HUDEP-2 (cell line): ENCODE results near the gene ASXL3.

Experiments used
- DNase-seq, 76 experiments: peaks; one replicate each; lab custom pipeline; 2025; ENCODE audit not compliant: unreplicated experiment in 76 of 76; lab: John Stamatoyannopoulos, UW

The ASXL3 gene

GRCh38 chr18:33711514-33711913 lies 133.5 kb downstream of the ASXL3 start:
- peak in 68 of 76 experiments; percentile 1 to 93 (median 65) for DNase-seq

GRCh38 chr18:33712719-33713118 lies 134.7 kb downstream of the ASXL3 start:
- DNase-seq: peak in 2 of 76 experiments; percentile 13 to 25

GRCh38 chr18:33716061-33716683 lies 138.2 kb downstream of the ASXL3 start:
- no peak for DNase-seq

- DNase-seq: no peak
Observed at GRCh38 chr18:33717339-33717738, 139.3 kb downstream of the ASXL3 start.

GRCh38 chr18:33720133-33720532 lies 142.1 kb downstream of the ASXL3 start:
- peak in 3 of 76 experiments; percentile 16 to 30 (median 18) for DNase-seq

GRCh38 chr18:33729556-33729955 lies 151.5 kb downstream of the ASXL3 start:
- DNase-seq: no peak

DNA sequence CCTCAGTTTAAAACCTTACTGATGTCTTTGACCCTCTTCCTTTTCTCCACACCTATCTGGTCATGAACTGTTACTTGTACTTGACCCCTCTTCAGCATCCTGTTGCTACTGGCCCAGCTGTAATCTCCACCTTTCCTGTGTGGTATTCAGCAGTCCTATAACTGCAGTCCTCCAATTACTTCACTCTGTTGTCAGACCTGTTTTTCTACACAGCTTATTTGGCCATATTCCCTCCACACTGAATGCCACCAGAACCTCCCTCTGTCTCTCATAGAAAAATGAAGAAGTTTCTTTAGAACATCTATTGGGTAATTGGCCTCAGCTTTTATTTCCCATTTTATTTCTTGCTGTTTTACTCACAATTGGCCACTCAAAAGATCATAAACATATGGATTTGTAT lies 155.4 kb downstream of the ASXL3 start:
- DNase-seq: no peak

GRCh38 chr18:33735428-33735827 lies 157.4 kb downstream of the ASXL3 start:
- peak in 24 of 76 experiments; percentile 1 to 51 (median 32) for DNase-seq

DNA sequence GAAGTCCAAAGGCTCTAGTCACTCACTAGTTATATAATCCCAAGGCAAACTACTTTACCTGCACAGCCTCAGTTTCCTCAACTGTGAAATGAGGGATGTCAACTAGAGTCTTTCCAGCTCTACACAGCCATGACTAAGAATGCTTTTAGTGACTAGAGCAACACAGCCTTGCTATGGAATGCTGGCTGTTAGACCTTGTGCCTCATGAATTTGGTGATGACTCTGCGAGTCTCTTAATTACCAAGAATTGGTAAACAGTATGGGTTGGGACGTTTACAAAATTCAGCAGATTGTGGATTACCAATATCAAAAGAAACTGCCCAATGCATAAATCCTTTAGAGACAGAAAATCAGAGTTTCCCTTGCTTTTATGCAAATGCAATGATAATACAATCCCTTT lies 163.7 kb downstream of the ASXL3 start:
- no peak for DNase-seq

- DNase-seq: no peak
Observed at GRCh38 chr18:33744032-33744697, 166.1 kb downstream of the ASXL3 start.

- no peak for DNase-seq
Observed at GRCh38 chr18:33745151-33745795, 167.3 kb downstream of the ASXL3 start.

GRCh38 chr18:33745871-33746545 lies 168.0 kb downstream of the ASXL3 start:
- no peak for DNase-seq

- DNase-seq: peak in 3 of 76 experiments; percentile 1 to 7 (median 4)
Observed at GRCh38 chr18:33749834-33750233, 171.8 kb downstream of the ASXL3 start.

GRCh38 chr18:33750366-33750765 lies 172.3 kb downstream of the ASXL3 start:
- DNase-seq: no peak

GRCh38 chr18:33751613-33752221 lies 173.7 kb downstream of the ASXL3 start:
- DNase-seq: peak in 12 of 76 experiments; percentile 6 to 61 (median 22)

DNA sequence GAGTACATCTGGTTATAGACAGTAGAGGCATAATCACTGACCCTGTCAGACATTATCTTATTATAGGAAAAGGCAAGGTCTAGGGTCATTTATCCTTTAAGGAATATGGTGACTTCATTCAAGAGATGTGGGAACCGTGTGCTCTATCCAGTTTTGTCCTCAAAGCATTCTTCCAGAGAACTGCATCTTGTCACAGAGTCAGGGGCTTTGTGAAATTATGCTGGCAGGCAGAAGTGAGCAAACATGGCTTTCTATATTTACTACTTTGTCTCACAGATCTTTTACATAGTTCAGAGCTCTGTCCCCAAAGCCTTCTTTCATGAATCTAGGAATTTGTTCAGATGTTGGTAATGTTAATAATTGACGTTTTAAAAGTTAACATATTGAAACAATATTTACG lies 177.4 kb downstream of the ASXL3 start:
- no peak for DNase-seq

DNA sequence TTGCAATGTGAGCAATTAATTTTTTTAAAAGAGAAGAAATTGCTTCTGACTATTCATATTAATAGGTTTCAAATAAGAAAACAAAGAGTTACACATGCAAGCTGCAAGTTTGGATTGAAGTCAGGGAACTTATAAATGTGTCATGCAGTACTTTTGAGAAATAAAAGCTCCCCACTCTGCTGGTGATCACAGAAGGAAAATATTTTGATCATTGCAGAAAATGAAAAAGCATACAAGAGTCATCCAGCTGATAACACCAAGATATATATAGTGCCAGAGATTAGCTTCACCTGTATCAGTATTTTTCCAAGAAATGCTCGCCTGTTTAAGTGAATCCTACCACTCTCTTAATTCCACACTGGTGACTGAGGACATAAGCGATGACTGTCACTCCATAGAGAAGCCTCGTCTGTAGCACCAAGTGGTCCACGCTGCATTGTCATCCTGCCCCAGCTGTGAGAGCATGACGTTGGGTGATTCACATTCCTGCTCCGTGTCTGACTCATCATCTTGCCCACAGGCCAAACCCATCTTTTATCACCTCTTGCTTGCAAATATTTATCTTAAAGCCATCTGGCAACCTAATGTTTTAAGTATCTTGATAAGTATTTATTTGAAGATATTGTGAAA lies 178.0 kb downstream of the ASXL3 start:
- DNase-seq: peak in 63 of 76 experiments; percentile 1 to 88 (median 56)

- no peak for DNase-seq
Observed at GRCh38 chr18:33757037-33757436, 179.0 kb downstream of the ASXL3 start.

- DNase-seq: peak in 26 of 76 experiments; percentile 1 to 58 (median 18)
Observed at GRCh38 chr18:33761363-33761762, 183.3 kb downstream of the ASXL3 start.

- DNase-seq: no peak
Observed at GRCh38 chr18:33781429-33781828, 203.4 kb downstream of the ASXL3 start.
